ENCODE measurements around the gene APOBEC3A. TPM values are rescaled to one million over a fixed set of nuclear protein-coding genes. Genes with fewer than 3 reads are reported as not detected.
A peak's percentile ranks its signal among the peaks of the same experiment; 100 is the strongest.

The APOBEC3A gene
- total RNA-seq, 3 donors from 2014 or later = 0.92 to 23.6 (median 2.5) TPM

DNA sequence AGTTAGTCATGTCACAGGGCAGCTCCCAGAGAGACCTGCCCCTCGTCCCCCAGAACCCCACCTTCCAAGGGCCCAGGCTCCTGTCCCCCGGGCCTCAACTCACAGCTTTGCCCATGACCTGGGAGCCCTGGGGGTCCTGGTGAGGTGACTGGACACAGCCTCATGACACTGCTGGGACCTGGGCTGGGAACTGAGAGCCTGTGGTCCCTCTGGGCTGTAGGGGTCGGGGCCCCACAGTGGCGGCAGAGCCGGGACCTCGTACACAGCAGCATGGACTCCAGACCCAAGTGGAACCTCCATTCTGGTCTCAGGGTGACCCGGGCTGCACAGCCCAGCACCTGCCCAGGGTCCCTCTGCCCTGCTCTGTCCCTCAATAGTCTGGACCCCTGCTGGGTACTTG, 6.9 kb downstream of the APOBEC3A start:
- intact Hi-C loops (cut with DNase I, micrococcal nuclease) = no loop called here
- ATAC-seq = no peak

DNA sequence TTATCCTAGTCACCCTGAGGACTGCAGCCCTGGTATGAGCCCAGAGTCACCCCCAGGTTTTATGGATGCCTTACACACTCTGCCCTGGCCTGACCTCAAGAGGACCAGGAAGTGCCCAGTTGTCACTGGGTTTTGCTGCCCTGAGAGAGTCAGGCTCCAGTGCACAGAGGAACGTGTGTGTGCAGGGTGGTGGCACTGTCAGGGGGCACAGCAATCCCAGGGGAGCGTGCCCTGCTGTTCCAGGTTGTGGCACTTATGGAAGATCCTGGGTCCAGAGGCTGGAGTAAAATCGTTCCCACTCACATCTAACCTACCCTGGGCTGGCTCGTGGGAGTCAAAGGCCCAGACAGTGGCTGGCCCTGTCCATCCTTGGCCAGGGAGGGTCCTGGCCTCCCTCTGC, 7.6 kb downstream of the APOBEC3A start:
- Histone ChIP-seq H3K9me3 (no peaks in the 10 kb centered on the region), H3K36me3 (ENCODE audit: low read depth) (no peaks in the 10 kb centered on the region), H3K4me3 (no peak overlapping the region), H3K4me1 (ENCODE audit: low read depth) (peaks cover 5% of the 10 kb centered on the region)
- peak; percentile 28 to 51 (median 44) for DNase-seq
- peak; percentile 56 for ATAC-seq
- intact Hi-C loops (cut with DNase I, micrococcal nuclease) = no loop called here
- TF ChIP-seq, protein P1, sequence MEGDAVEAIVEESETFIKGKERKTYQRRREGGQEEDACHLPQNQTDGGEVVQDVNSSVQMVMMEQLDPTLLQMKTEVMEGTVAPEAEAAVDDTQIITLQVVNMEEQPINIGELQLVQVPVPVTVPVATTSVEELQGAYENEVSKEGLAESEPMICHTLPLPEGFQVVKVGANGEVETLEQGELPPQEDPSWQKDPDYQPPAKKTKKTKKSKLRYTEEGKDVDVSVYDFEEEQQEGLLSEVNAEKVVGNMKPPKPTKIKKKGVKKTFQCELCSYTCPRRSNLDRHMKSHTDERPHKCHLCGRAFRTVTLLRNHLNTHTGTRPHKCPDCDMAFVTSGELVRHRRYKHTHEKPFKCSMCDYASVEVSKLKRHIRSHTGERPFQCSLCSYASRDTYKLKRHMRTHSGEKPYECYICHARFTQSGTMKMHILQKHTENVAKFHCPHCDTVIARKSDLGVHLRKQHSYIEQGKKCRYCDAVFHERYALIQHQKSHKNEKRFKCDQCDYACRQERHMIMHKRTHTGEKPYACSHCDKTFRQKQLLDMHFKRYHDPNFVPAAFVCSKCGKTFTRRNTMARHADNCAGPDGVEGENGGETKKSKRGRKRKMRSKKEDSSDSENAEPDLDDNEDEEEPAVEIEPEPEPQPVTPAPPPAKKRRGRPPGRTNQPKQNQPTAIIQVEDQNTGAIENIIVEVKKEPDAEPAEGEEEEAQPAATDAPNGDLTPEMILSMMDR (IDR thresholded peaks at IDR 0.05) = no peak

More for the DNA sequence above, 6.9 kb downstream of the APOBEC3A start:
- Histone ChIP-seq H3K36me3 (ENCODE audit: low read depth) (no peaks in the 10 kb centered on the region), H3K9me3 (no peaks in the 10 kb centered on the region), H3K4me1 (ENCODE audit: low read depth) (peaks cover 5% of the 10 kb centered on the region), H3K4me3 (no peak overlapping the region)
- TF ChIP-seq, protein P1 (IDR thresholded peaks at IDR 0.05) = no peak
- peak in 2 of 3 donors; percentile 30 to 54 for DNase-seq

DNA sequence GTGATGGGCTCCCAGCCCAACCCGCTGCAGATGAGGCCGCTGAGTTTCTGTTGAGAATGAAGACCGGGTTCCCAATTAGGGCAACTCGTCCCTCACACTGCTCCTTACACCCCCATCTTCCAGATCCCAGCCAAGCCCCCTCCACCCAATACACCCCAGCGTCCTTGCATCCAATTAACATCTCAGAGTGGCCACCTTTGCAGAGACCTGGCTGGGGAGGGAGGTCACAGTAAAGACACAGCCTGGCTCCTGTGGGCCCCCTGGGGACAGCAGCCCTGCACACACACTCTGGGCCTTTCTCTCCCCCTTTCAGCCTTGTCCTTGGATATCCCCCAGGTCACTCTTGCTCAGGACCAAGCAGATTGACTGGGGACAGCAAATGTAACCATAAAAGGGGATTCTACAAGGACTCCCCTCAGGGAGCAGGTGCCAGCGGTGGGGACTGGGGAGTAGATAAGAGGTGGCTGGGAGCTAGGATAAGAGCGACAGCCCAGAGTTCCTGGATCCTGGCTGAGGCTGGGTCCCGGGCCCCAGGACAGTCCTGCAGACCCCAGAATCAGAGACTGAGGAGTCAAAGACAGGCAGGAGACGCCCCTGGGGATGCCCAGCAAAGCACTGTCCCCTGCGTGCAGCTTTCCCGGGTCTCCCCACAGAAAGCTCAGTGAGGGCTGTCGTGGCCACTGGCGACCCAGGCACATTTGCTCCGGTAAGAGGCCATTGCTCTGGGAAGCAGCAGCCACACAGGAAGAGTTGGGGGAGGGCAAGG, 8.4 kb downstream of the APOBEC3A start:
- H3K9me3 ChIP-seq = no peaks in the 10 kb centered on the region
- DNase-seq (peak in 1 of 3 donors; percentile 41), ATAC-seq (no peak)
- H3K4me3 ChIP-seq = no peak overlapping the region
- TF ChIP-seq, protein P1 (IDR thresholded peaks at IDR 0.05) = no peak
- no peaks in the 10 kb centered on the region for H3K36me3 ChIP-seq (ENCODE audit: low read depth)
- H3K4me1 ChIP-seq (ENCODE audit: low read depth) = peaks cover 5% of the 10 kb centered on the region
- intact Hi-C loops (cut with DNase I, micrococcal nuclease) = no loop called here

DNA sequence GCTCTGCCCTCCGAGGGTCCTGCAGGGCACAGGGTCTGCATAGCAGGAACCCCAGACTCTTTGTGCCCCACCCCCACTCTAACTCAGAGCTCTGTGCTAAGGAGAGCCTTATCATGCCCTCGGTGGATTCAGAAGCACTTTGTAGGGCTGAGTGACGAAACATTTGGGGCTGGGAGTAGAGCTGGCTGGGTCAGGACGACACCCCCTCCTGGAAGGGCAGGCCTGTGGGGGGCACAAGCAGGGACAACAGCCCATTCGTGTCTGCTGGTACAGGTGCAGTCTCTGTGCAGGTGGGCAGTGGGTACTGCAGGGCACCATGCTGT, 8.9 kb downstream of the APOBEC3A start:
- H3K9me3 ChIP-seq = no peaks in the 10 kb centered on the region
- H3K36me3 ChIP-seq (ENCODE audit: low read depth) = no peaks in the 10 kb centered on the region
- intact Hi-C loops (cut with DNase I, micrococcal nuclease) = no loop called here
- H3K4me3 ChIP-seq = no peak overlapping the region
- peaks cover 5% of the 10 kb centered on the region for H3K4me1 ChIP-seq (ENCODE audit: low read depth)
- no peak for ATAC-seq
- TF ChIP-seq, protein P1 (IDR thresholded peaks at IDR 0.05) = no peak
- DNase-seq = peak in 1 of 3 donors; percentile 42

DNA sequence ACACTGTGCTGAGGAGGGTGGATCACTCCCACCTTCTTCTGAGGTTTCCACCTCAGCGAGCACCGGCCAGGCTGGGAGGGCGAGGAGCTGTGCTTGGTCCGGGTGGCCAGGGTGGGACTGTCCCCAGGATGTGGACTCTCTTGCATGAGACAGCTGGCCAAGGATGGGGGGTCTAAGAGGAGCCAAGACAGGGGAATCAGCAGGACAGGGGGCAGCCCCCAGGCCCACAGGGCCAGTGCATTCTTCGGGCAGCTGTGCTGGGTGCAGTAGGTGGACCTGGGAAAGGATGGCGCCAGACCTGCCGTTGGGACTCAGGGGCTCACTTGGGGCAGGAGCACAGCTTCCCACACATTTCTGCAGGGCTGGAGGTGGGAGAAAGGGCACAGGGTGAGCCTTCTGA, 9.5 kb downstream of the APOBEC3A start:
- intact Hi-C loops (cut with DNase I, micrococcal nuclease) = no loop called here
- peak in 1 of 3 donors; percentile 39 for DNase-seq
- Histone ChIP-seq H3K4me1 (ENCODE audit: low read depth) (peaks cover 5% of the 10 kb centered on the region), H3K4me3 (no peak overlapping the region), H3K36me3 (ENCODE audit: low read depth) (no peaks in the 10 kb centered on the region), H3K9me3 (no peaks in the 10 kb centered on the region)
- no peak for ATAC-seq
- TF ChIP-seq, protein P1 (IDR thresholded peaks at IDR 0.05) = no peak

Measured in mucosa of descending colon (tissue), 3 donors.